Ishikawa (cell line): ENCODE results near the gene HAUS7.

Source experiments
- CEBPB ChIP-seq: IDR thresholded peaks from 2 replicates; pipeline ENCODE4 v1.6.1; 2012
- CREB1 ChIP-seq: IDR thresholded peaks from 2 replicates; pipeline ENCODE4 v1.6.1; 2012; ENCODE audit warnings: low read depth
- EGR1 ChIP-seq: IDR thresholded peaks from 2 replicates; pipeline ENCODE4 v1.6.1; 2012
- EP300 ChIP-seq: IDR thresholded peaks from 2 replicates; pipeline ENCODE4 v1.6.1; 2012; ENCODE audit warnings: borderline replicate concordance
- FOXM1 ChIP-seq: IDR thresholded peaks from 2 replicates; pipeline ENCODE4 v1.6.1; 2012; ENCODE audit warnings: low read depth, borderline replicate concordance
- NFIC ChIP-seq: IDR thresholded peaks from 2 replicates; pipeline ENCODE4 v1.6.1; 2012
- RAD21 ChIP-seq: IDR thresholded peaks from 2 replicates; pipeline ENCODE4 v1.6.1; 2012; ENCODE audit warnings: low read depth
- TAF1 ChIP-seq: IDR thresholded peaks from 2 replicates; pipeline ENCODE4 v1.6.1; 2012; ENCODE audit warnings: low read depth, mild to moderate bottlenecking
- TCF12 ChIP-seq: IDR thresholded peaks from 2 replicates; pipeline ENCODE4 v1.6.1; 2012; ENCODE audit warnings: low read depth
- TEAD4 ChIP-seq: IDR thresholded peaks from 2 replicates; pipeline ENCODE4 v1.6.1; 2012
- YY1 ChIP-seq: IDR thresholded peaks from 2 replicates; pipeline ENCODE4 v1.6.1; 2012; ENCODE audit warnings: low read depth
- ZBTB7A ChIP-seq: IDR thresholded peaks from 2 replicates; pipeline ENCODE4 v1.6.1; 2012; ENCODE audit warnings: low read depth
- TF ChIP-seq, protein P1 (sequence below): IDR thresholded peaks from 2 replicates; pipeline ENCODE4 v1.6.1; 2012
- TF ChIP-seq, protein P2 (sequence below): IDR thresholded peaks from 2 replicates; pipeline ENCODE4 v1.6.1; 2012; ENCODE audit warnings: low read depth, mild to moderate bottlenecking
- TF ChIP-seq, protein P3 (sequence below): IDR thresholded peaks from 2 replicates; pipeline ENCODE4 v1.6.1; 2012

The HAUS7 gene

DNA sequence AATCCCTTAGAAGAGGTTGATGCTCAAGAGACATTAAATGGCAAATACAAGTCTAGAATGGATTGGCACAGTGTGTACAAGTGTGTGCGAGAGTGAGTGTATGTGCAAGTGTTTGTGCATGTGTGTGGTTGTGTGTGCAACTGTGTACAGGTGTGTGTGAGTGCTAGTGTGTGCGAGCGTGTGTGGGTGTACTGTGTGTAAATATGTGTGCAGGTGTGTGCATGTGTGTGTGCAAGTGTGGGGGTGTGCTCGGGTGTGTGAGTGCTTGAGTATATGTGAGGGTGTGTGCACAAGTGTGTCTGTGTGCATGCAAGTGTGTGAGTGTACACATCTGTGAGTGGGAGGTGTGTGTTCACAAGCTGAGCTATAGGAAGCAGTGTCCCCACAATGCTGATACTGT is 30.4 kb downstream of the HAUS7 start:
- TF ChIP-seq YY1, result no peak
- TF ChIP-seq EGR1, result no peak
- no peak for TF ChIP-seq RAD21
- no peak for TF ChIP-seq CEBPB
- TF ChIP-seq, protein P1, sequence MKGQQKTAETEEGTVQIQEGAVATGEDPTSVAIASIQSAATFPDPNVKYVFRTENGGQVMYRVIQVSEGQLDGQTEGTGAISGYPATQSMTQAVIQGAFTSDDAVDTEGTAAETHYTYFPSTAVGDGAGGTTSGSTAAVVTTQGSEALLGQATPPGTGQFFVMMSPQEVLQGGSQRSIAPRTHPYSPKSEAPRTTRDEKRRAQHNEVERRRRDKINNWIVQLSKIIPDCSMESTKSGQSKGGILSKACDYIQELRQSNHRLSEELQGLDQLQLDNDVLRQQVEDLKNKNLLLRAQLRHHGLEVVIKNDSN, result no peak
- no peak for TF ChIP-seq TEAD4
- no peak for TF ChIP-seq NFIC
- TF ChIP-seq CREB1, result no peak
- TF ChIP-seq ZBTB7A, result no peak
- TF ChIP-seq EP300, result no peak
- TF ChIP-seq, protein P2, sequence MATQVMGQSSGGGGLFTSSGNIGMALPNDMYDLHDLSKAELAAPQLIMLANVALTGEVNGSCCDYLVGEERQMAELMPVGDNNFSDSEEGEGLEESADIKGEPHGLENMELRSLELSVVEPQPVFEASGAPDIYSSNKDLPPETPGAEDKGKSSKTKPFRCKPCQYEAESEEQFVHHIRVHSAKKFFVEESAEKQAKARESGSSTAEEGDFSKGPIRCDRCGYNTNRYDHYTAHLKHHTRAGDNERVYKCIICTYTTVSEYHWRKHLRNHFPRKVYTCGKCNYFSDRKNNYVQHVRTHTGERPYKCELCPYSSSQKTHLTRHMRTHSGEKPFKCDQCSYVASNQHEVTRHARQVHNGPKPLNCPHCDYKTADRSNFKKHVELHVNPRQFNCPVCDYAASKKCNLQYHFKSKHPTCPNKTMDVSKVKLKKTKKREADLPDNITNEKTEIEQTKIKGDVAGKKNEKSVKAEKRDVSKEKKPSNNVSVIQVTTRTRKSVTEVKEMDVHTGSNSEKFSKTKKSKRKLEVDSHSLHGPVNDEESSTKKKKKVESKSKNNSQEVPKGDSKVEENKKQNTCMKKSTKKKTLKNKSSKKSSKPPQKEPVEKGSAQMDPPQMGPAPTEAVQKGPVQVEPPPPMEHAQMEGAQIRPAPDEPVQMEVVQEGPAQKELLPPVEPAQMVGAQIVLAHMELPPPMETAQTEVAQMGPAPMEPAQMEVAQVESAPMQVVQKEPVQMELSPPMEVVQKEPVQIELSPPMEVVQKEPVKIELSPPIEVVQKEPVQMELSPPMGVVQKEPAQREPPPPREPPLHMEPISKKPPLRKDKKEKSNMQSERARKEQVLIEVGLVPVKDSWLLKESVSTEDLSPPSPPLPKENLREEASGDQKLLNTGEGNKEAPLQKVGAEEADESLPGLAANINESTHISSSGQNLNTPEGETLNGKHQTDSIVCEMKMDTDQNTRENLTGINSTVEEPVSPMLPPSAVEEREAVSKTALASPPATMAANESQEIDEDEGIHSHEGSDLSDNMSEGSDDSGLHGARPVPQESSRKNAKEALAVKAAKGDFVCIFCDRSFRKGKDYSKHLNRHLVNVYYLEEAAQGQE, result no peak
- no peak for TF ChIP-seq TCF12
- TF ChIP-seq, protein P3, sequence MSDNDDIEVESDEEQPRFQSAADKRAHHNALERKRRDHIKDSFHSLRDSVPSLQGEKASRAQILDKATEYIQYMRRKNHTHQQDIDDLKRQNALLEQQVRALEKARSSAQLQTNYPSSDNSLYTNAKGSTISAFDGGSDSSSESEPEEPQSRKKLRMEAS, result no peak
- no peak for TF ChIP-seq FOXM1

GRCh38 chrX:153438532-153438931 is 31.8 kb downstream of the HAUS7 start:
- TF ChIP-seq RAD21 (peak; percentile 62), TCF12 (no peak)

DNA sequence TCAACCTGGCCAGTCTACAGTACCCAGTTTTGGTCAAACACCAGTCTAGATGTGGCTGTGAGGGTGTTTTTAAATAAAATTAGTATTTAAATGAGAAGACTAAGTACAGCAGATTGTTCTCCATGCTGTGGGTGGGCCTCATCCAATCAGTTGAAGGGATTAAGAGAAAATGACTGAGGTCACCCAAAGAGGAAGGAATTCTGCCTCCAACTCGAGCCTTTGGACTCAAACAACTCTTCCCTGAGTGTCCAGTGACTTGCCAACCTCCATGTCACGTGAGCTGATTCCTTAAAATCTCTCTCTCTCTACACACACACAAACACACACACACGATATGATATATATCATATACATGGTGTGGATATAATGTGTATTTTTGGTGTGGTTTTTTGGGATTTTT is 34.5 kb downstream of the HAUS7 start:
- TF ChIP-seq, protein P2, result no peak
- TF ChIP-seq CEBPB (no peak), TEAD4 (no peak), NFIC (no peak), EGR1 (no peak), TCF12 (no peak), CREB1 (no peak), EP300 (no peak), RAD21 (no peak), FOXM1 (no peak), YY1 (no peak), ZBTB7A (no peak), TAF1 (no peak)
- TF ChIP-seq, protein P1, result no peak
- TF ChIP-seq, protein P3, result no peak

DNA sequence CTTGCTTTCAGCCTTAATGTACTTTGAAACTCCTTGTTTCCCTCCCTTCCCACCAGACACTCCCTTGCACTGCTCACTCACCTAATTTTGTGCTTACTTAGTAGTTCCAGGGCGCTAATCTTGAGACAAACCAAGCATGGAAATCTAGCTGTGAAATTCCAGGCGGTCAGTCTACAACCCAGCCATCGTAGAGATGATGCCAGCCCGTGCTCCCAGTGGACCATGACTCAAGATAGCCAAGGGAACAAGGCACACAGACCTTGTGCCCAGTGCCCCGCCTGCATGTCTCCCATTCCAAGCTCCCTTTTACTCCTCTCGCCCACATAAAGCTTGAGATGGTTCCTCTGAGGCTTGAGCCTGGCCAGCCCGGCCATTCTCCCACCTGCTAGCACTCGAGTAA is 35.6 kb downstream of the HAUS7 start:
- no peak for TF ChIP-seq TCF12
- TF ChIP-seq, protein P3, result no peak
- TF ChIP-seq NFIC, result no peak
- TF ChIP-seq CREB1, result no peak
- TF ChIP-seq EP300, result no peak
- TF ChIP-seq YY1, result no peak
- TF ChIP-seq ZBTB7A, result no peak

DNA sequence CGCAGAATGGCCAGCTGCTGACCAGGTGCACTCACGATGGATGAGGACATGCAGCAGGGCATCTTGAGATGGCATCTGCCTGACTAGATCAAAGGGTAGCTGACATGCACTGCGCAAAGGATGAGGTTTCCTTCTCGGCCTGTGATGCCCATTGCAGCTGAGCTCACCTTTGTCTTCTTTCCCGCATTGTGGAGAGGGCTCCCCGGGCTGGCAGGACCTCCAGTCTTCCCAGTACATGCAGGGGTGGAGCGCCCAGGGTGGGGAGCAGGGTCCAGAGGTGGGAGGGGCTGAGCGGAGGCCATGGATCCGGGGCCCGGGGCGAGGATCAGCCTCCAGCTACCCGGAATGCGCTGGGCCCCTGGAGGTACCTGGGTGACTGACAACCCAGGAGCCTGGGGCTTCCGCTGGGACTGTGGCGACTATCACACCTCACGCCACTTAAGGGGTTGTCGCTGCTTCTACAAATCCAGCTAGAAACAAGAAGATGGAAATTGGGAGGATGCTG is 36.5 kb downstream of the HAUS7 start:
- no peak for TF ChIP-seq TCF12
- TF ChIP-seq EP300, result no peak
- no peak for TF ChIP-seq TAF1
- TF ChIP-seq CREB1, result no peak
- TF ChIP-seq YY1, result no peak
- TF ChIP-seq, protein P1, result no peak
- no peak for TF ChIP-seq NFIC
- TF ChIP-seq FOXM1, result no peak
- TF ChIP-seq CEBPB, result no peak
- TF ChIP-seq EGR1, result no peak
- no peak for TF ChIP-seq RAD21

- TF ChIP-seq EP300 (no peak), TAF1 (no peak), CREB1 (no peak), EGR1 (no peak), YY1 (no peak), TCF12 (no peak), ZBTB7A (no peak), NFIC (no peak), CEBPB (no peak), TEAD4 (no peak), FOXM1 (no peak), RAD21 (no peak)
- TF ChIP-seq, protein P2, result no peak
- TF ChIP-seq, protein P3, result no peak
Observed at GRCh38 chrX:153433161-153433680, 37.2 kb downstream of the HAUS7 start.
